ENCODE results near the gene GZMH.
"Not testable (repeated sequence)": the region's sequence is repeated elsewhere in the genome, so short reads cannot be mapped to it uniquely, and the experiment has no call there.

GZMH gene

DNA sequence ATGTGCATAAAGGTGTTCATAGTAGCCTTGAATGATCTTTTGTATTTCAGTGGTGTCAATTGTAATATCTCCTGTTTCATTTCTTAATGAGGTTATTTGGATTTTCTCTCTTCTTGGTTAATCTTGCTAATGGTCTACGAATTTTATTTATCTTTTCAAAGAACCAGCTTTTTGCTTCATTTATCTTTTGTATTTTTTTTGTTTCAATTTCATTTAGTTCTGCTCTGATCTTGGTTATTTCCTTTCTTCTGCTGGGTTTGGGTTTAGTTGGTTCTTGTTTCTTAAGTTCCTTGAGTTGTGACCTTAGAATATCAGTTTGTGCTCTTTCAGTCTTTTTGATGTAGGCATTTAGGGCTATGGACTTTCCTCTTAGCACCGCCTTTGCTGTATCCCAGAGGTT is 18.5 kb downstream of the GZMH start:
- not testable (repeated sequence) for DNase-seq

DNA sequence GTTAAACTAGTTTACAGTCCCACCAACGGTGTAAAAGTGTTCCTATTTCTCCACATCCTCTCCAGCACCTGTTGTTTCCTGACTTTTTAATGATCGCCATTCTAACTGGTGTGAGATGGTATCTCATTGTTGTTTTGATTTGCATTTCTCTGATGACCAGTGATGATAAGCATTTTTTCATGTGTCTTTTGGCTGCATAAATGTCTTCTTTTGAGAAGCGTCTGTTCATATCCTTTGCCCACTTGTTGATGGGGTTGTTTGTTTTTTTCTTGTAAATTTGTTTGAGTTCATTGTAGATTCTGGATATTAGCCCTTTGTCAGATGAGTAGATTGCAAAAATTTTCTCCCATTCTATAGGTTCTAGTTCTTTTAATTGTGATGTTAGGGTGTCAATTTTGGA is 25.1 kb downstream of the GZMH start:
- not testable (repeated sequence) for DNase-seq

DNA sequence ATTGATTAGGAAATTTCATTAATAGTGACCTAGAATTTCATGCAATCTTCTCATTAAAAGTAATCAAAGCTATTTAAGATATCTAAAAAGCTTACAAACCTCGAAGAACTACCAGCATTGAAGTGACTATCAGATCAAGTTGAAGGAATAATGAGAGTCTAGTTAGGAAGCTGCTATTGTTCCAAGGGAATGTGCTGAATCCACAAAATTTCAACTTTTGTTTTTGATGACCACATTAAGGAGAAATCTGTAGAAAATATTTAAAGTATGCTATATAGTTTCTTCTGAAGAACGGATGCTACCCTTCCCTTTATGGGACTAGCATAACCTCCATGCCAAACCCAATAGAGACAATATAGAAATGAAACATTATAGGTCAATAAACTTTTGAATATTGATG is 30.9 kb downstream of the GZMH start:
- no peak for DNase-seq

DNA sequence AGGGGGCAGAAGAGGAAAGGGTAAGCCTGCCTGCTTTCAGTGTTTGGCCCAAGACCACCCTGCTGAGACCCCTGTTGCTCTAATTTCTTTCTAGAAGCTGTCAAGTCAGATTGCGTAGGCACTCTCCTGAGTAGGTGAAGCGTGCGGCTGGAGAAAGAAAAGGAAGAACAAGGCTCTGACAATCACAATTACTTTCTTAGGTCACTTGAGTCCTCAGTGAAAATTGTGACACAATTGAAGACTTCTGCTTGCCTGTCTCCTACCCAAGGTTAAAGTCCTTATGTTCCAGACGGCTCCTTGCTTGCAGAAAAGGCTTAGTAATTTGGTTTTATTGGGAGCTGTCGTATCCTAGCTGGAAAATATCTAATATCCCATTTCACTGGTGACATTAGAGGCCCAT is 32.7 kb downstream of the GZMH start:
- DNase-seq, result no peak

DNA sequence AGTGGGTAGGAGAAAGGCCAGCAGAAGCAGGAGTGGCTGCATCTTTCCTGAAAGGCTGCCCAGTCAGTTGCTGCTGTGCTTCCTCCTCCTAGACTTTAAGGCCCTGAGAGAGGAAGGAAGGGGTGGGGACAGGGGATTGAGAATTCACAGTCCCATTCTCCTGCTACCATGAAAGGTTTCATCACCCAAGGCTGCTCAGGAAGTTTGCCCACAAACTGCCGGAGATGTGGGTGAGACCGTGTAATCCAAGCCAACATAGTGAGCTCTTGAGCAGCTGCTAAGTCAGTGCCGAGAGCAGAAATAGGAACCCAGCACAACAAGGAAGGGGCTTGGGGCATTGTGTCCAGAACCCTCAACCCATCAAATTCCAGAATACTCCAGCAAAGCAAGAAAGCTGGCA is 33.3 kb downstream of the GZMH start, which contains the start of gene CTSG:
CTSG (minus strand) TSS at position 69 of the 400 bp plus-strand sequence; CDS start at position 42, 27 bp downstream.
- no peak for DNase-seq

DNA sequence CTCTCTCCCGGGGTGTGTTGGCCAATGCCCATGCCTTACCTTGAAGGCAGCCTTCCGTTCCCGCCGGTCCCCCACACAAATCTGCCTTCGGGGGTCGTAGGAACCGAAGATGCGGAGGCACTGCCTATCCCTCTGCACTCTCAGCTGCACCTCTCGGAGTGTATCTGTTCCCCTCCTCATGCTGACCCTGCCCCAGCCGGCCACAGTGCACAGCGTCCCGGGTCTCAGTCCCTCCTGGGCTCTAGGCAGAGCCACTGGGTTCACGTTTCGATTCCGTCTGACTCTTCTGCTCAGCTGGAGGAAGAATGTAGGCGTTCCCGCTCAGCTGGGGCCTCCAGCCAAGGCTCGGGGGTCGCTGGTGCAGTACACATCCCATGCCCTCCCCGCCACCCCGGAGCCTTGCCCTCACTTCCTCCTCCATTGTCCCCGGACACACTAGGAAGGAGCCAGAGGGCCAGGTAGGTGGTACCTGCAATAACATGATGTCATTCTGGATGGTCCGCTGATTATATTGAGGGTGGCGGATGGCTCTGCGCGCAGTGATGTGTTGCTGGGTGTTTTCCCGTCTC is 35.2 kb downstream of the GZMH start:
- no peak for DNase-seq

DNA sequence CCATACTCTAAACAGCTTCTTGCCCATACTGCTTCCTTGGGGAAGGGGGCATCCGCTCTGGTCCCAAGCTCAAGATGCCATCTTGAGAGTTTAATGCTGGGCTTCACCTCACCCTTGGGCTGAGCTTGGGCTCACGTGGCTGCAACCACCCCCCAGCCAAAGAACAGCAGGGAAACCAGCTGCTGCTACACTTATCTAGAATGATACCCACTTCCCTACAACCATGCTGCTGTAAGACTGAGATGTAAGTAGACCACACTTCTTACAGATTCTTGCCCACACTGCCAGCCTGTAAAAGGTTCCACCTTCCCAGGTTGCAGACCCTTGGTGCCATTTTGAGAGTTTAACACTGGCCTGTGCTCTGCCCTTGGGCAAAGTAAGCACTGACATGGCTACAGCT is 43.2 kb downstream of the GZMH start:
- no peak for DNase-seq

DNA sequence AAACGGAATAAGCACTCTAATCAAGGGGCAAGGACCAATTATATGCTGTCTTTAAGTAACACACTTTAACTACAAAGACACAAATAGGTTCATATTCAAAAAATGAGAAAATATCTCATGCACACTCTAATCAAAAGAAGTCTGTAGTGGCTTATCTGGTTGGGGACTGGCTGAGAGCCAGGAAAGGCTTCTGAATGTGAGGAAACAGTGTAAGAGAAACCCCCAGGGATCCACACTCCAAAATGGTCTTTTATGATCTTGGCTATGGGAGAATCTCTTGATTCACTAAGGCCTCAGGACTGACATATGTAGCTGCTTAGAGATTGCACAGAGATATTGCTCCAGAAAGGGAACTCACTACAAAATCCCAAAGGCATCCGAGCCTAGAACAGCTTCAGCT is 43.7 kb downstream of the GZMH start:
- no peak for DNase-seq

DNA sequence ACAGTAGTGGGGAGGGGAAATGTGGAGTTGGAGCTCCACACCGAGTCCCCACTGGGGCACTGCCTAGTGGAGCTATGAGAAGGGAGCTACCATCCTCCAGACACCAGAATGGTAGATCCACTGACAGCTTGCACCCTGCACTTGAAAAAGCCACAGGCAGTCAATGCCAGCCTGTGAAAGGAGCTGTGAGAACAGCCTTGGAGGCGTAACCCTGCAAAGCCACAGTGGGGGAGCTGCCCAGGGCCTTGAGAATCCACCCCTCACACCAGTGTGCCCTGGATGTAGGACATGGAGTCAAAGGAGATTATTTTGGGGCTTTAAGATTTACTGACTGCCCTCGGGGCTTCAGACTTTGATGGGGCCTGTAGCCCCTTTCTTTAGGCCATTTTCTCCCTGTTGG is 46.0 kb downstream of the GZMH start:
- DNase-seq, result no peak

DNA sequence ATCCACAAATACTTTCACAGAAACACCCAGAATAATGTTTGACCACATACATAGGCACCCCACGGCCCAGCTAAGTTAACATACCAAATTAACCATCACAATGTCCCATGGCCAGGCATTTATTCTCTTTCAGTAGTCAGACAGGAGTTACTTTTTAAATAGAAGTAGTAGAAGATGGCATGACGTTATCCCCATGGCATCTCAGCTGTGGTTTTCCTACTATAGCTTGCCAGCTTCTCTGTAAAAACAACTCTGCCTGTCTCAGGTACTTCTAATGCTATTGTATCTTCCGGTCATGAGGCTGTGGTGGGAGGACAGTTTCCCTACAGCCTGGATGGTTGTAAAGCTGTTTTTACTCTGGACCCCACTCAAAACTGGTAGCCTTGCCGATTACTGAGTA is 52.7 kb downstream of the GZMH start:
- DNase-seq, result no peak
